HG03045 (cell line): ENCODE measurements around the gene PSG11.
"Not testable (repeated sequence)": the region's sequence is repeated elsewhere in the genome, so short reads cannot be mapped to it uniquely, and the experiment has no call there.

Source experiments
- ATAC-seq: cut with Tn5 transposase; IDR thresholded peaks from one replicate; pipeline ENCODE4 v1.9.1; 2021; ENCODE audit warnings: mild to moderate bottlenecking, moderate library complexity; ENCODE audit not compliant: unreplicated experiment

PSG11 gene

DNA sequence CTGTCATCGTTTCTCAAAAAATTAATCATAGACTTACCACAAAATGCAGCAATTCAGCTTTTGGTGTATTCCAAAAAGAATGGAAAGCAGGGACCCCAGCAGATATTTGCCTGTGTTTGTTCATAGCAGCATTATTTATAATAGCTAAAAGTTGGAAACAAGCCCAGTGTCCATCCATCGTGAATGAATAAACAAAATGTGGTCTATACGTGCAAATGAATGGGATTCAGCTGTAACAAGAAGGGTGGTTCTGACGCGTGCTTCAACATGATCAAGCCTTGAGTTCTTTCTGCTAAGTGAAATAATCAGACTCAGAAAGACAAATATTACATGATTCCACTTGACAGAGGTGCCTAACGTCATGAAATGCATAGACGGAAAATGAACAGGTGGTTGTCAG lies 36.4 kb downstream of the PSG11 start:
- ATAC-seq = no peak

DNA sequence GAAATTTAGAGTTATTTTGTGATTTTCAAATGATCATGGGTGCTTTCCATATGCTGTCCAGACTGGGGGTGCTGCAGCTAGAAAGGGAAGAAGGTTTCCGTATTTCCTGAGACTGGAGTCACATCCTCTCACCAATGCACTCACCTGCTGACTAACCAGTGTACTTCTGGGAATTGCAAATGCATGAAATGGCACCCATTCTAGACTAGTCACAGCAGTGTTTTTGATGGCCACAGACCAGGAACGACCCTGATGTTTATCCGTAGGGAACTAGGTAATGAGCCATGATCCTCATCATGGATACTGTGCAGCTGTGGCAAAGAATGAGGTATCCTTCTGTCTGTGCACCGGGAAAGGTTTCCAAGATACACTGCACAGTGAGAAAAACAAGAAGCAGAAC lies 37.1 kb downstream of the PSG11 start:
- not testable (repeated sequence) for ATAC-seq

DNA sequence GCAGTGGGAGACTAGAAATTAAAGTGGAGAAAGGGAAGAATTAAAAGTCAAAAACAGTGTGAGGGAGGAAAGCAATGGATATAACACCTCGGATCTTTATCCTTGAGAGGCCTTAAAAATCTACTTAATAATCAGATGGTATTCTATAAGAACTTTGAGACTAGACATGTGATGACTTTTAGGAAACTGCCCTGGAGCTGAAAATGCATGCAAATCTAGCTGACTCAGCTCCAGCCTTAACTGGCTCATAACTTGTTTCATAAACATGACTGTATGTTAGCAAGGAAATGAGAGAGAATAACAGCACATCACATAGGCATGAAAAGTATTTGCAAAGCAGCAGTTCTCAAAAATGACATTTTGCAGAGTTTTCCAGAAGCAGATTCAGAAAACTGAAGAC lies 38.1 kb downstream of the PSG11 start:
- not testable (repeated sequence) for ATAC-seq

DNA sequence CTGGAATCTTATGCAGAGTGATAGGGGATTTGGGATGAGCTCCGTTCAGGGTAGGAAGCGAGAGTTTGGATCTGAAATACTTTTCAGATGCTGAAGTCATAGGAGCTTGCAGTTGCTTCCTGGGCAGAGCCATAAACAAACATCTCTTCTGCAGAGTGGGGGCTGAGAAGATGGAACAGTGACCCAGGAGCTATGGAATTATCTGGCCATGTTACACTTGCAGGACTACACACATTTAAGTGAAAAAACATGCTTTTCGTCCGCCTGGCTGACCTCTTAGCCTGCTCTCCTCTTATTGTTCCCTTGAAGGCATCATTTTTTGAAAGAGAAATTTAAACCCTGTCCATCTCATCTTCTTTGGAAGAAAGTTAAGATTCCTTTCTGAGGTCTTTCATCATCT lies 40.7 kb downstream of the PSG11 start:
- no peak for ATAC-seq

DNA sequence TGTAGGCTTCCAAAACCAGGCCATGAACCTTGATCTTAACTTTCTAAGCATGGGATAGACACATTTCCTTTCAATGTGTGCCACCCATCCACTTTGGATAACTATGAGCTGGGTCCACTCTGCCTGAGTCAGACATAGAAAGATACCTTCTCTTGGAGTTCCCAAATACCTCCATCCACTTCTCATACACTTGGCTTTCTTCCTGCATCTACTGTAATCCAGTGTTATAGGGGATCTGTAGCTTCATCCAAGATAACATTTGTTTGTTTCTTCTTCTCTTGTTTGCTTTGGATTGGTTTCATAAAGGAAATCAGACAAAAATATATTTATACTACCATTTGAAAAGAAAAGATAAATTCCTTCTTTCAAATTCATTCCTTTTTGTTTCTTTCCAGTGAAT lies 44.2 kb downstream of the PSG11 start:
- ATAC-seq = not testable (repeated sequence)

DNA sequence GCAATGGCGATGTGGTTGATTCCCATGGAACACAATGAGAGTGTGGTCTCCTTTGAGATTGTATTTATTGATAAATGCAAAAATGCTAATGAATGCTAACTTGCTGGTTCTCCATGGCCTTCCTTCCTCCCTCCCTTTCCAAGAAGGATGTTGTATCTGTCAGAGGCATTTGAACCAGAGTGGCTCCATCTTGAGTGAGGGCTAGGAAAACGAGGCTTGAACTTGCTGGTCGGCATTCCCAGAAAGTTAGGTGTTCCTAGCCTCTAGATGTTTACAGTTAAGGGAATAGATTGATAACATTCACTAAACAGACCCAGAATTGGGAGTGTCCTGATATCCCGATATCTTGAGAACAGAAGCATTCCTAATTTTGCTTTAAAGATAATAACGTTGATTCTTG lies 54.8 kb downstream of the PSG11 start:
- not testable (repeated sequence) for ATAC-seq

DNA sequence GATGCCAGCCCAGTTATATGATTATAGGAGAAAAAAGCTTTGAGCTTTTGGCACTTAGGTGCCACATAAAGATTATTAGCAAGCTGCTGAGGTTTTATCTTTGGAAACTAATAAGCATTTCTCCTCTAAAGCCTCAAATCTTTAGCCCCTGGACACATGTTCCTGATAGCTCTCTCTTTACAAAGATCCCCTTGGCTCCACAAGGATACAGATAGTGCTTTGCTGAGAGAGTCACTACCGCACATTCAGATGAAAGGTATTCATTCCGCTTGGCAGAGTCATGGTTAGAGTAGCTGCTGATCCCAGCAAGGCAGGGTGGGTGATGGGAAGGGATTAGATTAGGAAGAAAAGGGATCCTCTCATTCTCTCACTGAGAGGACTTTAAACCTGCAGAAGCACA lies 61.1 kb downstream of the PSG11 start:
- no peak for ATAC-seq

DNA sequence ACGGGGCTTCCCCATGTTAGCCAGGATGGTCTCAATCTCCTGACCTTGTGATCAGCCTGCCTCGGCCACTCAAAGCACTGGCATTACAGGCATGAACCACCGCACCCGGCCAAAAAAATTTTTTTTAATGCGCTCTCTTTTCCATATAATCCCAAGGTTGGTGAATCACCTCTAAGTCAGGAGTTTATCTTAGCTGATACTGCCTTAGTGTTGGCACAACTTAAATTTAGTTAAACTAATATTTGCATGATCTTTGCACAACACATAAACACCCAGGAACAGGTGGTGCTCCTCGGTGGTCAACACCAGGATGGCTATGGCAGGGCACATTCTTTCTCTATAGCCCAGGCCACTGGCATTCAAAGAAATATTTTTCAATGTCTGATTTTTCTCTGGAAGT lies 65.2 kb downstream of the PSG11 start:
- ATAC-seq = no peak
